GM19099 (cell line): ENCODE data around the gene CITED2.
A peak's percentile ranks its signal among the peaks of the same experiment; 100 is the strongest.

Experiments
- POLR2A ChIP-seq: IDR thresholded peaks from 3 replicates; pipeline ENCODE4 v1.6.1; 2011; ENCODE audit warnings: low read depth; ENCODE audit not compliant: insufficient read length; ENCODE audit errors: extremely low read depth

CITED2 gene

GRCh38 chr6:139394027-139394649 lies 19.7 kb upstream of the CITED2 start:
- no peak for TF ChIP-seq POLR2A

GRCh38 chr6:139392794-139393193 lies 18.3 kb upstream of the CITED2 start:
- no peak for TF ChIP-seq POLR2A

GRCh38 chr6:139391709-139392108 lies 17.3 kb upstream of the CITED2 start:
- TF ChIP-seq POLR2A: no peak

GRCh38 chr6:139390447-139390846 lies 16.0 kb upstream of the CITED2 start:
- TF ChIP-seq POLR2A: no peak

GRCh38 chr6:139388384-139388783 lies 13.9 kb upstream of the CITED2 start:
- no peak for TF ChIP-seq POLR2A

- no peak for TF ChIP-seq POLR2A
These were observed 12.0 kb upstream of the CITED2 start for GRCh38 chr6:139386404-139386803.

GRCh38 chr6:139381216-139381865 lies 6.9 kb upstream of the CITED2 start:
- no peak for TF ChIP-seq POLR2A

GRCh38 chr6:139380611-139381010 lies 6.2 kb upstream of the CITED2 start:
- no peak for TF ChIP-seq POLR2A

- TF ChIP-seq POLR2A: no peak
These were observed 5.7 kb upstream of the CITED2 start for GRCh38 chr6:139380168-139380567.

- TF ChIP-seq POLR2A: no peak
These were observed 4.5 kb upstream of the CITED2 start for GRCh38 chr6:139378882-139379341.

GRCh38 chr6:139378226-139378625 lies 3.8 kb upstream of the CITED2 start:
- no peak for TF ChIP-seq POLR2A

- TF ChIP-seq POLR2A: no peak
These were observed 2.3 kb upstream of the CITED2 start for GRCh38 chr6:139376604-139377218.

- no peak for TF ChIP-seq POLR2A
These were observed 1.5 kb upstream of the CITED2 start for GRCh38 chr6:139376017-139376330.

- peak; percentile 46 for TF ChIP-seq POLR2A
These were observed 973 bp upstream of the CITED2 start for GRCh38 chr6:139375226-139376016.

GRCh38 chr6:139373928-139374356 lies 506 bp downstream of the CITED2 start:
- TF ChIP-seq POLR2A: no peak
